CD4-positive, alpha-beta T cell treated with Interleukin-4 for 1 hour (primary cell): ENCODE measurements around the gene ACSBG1.

Experiments
- DNase-seq, 2 donors: peaks; one replicate each; pipeline ENCODE4 v3.0.0-alpha.2; 2020 to 2022

ACSBG1 gene

GRCh38 chr15:78201281-78202190 is 32.8 kb downstream of the ACSBG1 start:
- no peak for DNase-seq

GRCh38 chr15:78200276-78200930 is 34.0 kb downstream of the ACSBG1 start:
- DNase-seq, result no peak

GRCh38 chr15:78197632-78198031 is 36.7 kb downstream of the ACSBG1 start:
- no peak for DNase-seq

- peak; percentile 55 to 57 for DNase-seq
These were observed 38.6 kb downstream of the ACSBG1 start for GRCh38 chr15:78195735-78196201.

- DNase-seq, result no peak
These were observed 39.8 kb downstream of the ACSBG1 start for GRCh38 chr15:78194568-78194925.

- DNase-seq, result no peak
These were observed 40.4 kb downstream of the ACSBG1 start for GRCh38 chr15:78193731-78194567.

GRCh38 chr15:78192826-78193594 is 41.4 kb downstream of the ACSBG1 start:
- no peak for DNase-seq

GRCh38 chr15:78182821-78183220 is 51.5 kb downstream of the ACSBG1 start:
- no peak for DNase-seq

GRCh38 chr15:78182336-78182700 is 52.0 kb downstream of the ACSBG1 start:
- no peak for DNase-seq

GRCh38 chr15:78179906-78180305 is 54.5 kb downstream of the ACSBG1 start:
- DNase-seq, result no peak

GRCh38 chr15:78179286-78179840 is 55.0 kb downstream of the ACSBG1 start:
- no peak for DNase-seq

GRCh38 chr15:78178064-78178463 is 56.3 kb downstream of the ACSBG1 start:
- DNase-seq, result no peak

GRCh38 chr15:78177447-78177873 is 56.9 kb downstream of the ACSBG1 start:
- DNase-seq, result peak; percentile 18 to 29

GRCh38 chr15:78175330-78175729 is 59.0 kb downstream of the ACSBG1 start:
- no peak for DNase-seq

GRCh38 chr15:78174401-78174800 is 60.0 kb downstream of the ACSBG1 start:
- DNase-seq, result no peak

GRCh38 chr15:78171864-78172472 is 62.4 kb downstream of the ACSBG1 start:
- DNase-seq, result no peak

GRCh38 chr15:78170848-78171773 is 63.3 kb downstream of the ACSBG1 start:
- DNase-seq, result no peak

- DNase-seq, result no peak
These were observed 65.8 kb downstream of the ACSBG1 start for GRCh38 chr15:78168608-78169007.

- DNase-seq, result peak in 1 of 2 donors; percentile 47
These were observed 67.0 kb downstream of the ACSBG1 start for GRCh38 chr15:78167227-78167888.

GRCh38 chr15:78164010-78164409 is 70.4 kb downstream of the ACSBG1 start:
- DNase-seq, result no peak
